Renal cortex interstitium (tissue), 15 donors: Measurements from ENCODE around the gene LSMEM2. TPM values are rescaled to one million over a fixed set of nuclear protein-coding genes. Genes with fewer than 3 reads are reported as not detected.

Experiments
- DNase-seq, 11 donors: peaks; one replicate each; pipeline ENCODE4 v3.0.0-alpha.2; 2013; ENCODE audit warnings: low read depth in 9 of 11, low spot score in 4 of 11; ENCODE audit errors: extremely low read depth in 1 of 11
- long read RNA-seq, 16 experiments: transcript quantifications; one replicate each; lab custom pipeline, GENCODE V29; 2026
- polyA plus RNA-seq, 3 donors: library from polyadenylated mRNA; unstranded; fragments of 120-200 nt; gene quantifications; one replicate each; pipeline ENCODE4 v1.2.1, GENCODE V29; 2013; ENCODE audit not compliant: insufficient read length in 3 of 3

Gene LSMEM2
- under 1 TPM; 0.33 to 0.95 (median 0.45) TPM for polyA plus RNA-seq
- long read RNA-seq, donor 1, partial matches to known transcripts = 0 of 7 reads
- long read RNA-seq, donor 1, other reads (novel, unspliced or antisense) = 6 of 7 reads
- long read RNA-seq, donor 2 = 0 reads
- long read RNA-seq, donor 3 = 0 reads
- long read RNA-seq, donor 4 = 0 reads
- long read RNA-seq, donor 5 = 0 reads
- long read RNA-seq, donor 6 = 0 reads
- long read RNA-seq, donor 7 = 0 reads
- long read RNA-seq, donor 8 = 0 reads
- long read RNA-seq, donor 9 = 0 reads
- long read RNA-seq, donor 10, partial matches to known transcripts = 22 of 22 reads
- long read RNA-seq, donor 10, other reads (novel, unspliced or antisense) = 0 of 22 reads
- long read RNA-seq, donor 11 = 0 reads
- long read RNA-seq, donor 12 = 0 reads
- long read RNA-seq, donor 13, partial matches to known transcripts = 0 of 1 reads
- long read RNA-seq, donor 13, other reads (novel, unspliced or antisense) = 0 of 1 reads
- long read RNA-seq, donor 14, partial matches to known transcripts = 0 of 1 reads
- long read RNA-seq, donor 14, other reads (novel, unspliced or antisense) = 0 of 1 reads
- long read RNA-seq, donor 15 = 0 reads
- long read RNA-seq, donor 16, partial matches to known transcripts = 46 of 46 reads
- long read RNA-seq, donor 16, other reads (novel, unspliced or antisense) = 0 of 46 reads

DNA sequence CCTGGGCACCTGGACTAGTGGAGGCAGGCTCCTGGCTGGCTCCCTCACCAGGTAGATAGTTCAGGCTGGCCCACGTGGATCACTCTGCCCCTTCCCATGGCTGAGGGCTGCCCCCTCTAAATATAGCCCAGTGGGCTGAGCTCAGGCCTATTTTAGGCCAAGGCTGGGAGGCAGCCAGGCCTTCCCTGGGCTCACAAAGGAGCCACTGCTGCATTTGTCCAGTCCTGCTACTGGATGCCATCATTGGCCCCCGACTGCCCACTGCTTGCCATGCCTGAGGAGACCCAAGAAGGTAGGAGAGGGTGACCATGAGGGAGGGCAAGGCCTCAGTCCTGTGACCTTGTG, at the start of gene LSMEM2:
LSMEM2 (plus strand) TSS at position 208 of the 345 bp plus-strand sequence; CDS start at position 235, 27 bp downstream.
- no peak for DNase-seq

DNA sequence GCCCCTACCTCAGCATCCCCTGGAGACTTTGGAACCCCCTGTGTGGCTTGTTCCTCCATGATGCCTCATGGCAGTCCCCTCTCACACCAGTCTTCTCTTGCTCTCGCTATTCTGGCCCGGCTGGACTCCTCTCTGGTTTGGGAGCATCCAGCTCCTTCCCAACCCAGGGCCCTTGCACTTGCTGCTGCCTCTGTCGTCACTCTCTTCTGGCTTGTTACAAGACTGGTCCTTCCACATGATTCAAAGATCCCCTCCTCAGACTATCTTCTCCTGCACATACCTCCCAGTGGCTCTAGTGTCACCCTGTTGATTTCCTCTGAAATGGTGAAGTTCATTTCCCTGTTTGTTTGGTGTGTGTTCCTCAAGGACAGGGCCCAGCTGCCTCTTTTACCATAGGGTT, 49.4 kb upstream of the LSMEM2 start:
- DNase-seq = no peak

DNA sequence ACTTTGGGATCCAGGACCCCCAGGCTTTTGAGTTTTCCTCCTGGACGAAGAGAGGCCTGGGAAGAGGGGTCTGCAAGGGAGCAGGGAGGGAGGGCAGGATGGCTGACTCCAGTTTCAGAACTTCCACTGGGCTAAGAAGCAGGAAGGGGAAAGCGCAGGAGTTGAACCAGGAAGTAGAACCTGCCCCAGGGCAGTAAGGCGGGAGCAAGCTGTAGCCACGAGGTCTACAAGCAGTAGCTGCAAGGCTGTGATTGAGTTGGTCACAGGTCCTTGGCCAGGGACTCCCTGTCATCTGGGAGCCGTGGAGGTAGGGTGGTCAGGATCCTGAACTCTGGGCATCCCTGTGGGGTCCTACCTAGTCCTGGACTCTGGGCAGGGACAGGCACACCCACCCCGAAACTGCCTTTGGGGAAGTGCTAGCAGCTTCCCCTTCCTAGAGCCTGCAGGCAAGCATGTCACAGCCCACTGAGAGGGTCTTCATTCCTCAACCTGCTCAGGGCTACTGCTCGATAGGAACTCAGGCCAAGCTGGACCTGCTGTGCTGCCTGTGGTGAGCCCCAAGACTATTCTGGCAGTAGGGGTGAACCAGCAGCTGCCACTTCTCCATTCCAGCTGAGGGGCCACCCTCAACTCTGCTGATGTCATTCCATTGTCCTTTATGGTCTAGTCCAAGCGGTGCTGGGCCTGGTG, 48.6 kb upstream of the LSMEM2 start:
- DNase-seq = no peak

DNA sequence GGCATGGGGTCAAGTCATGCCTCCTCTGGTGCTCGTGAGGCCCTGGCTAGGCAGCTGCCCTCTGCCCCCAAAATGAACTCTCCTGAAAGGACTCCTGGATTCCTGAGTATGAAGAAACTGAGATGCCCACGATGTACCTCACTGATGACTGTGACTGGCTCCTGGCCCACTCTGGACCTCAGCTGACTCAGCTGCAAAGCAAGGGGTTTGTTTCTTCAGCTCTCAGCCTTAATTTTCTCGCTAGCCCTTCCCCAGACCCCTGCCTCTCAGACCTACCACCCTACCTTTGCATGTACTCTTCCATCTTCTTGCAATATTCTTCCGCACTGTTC, 48.1 kb upstream of the LSMEM2 start:
- no peak for DNase-seq

DNA sequence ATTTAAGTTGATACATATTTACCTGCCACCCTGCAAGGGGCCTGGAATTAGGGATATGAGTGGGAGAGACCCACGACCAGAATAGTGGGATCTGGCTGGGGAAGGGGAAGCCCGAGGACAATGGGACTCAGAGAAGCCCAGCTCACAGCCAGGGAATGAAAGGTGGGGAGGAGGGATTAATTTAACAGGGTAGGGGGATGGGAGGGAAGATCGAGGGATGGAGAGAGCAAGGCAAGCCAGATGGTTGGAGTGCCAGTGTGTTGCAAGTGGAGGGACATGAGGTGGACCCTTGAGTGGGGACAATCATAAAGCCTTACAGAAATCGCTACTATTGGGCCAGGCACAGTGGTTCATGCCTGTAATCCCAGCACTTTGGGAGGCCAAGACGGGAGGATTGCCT, 47.3 kb upstream of the LSMEM2 start:
- DNase-seq = no peak

DNA sequence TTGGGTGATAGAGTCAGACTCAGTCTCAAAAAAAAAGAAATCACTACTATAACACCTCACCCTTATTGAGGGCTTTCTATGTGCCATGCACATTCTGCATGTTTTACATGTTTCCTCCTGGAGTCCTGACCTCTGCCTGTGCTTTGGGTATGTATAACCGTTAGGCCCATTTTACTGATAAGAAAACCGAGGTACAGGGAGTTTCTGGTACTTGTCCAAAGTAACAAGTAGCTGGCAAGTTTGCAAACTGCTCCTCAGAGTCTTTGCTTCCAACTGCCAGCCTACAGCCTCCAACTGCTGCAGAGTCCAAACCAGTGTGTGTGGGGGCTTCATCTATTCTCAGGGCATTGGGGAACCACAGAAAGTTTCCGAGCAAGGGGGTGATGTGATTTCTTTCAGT, 46.6 kb upstream of the LSMEM2 start:
- no peak for DNase-seq

DNA sequence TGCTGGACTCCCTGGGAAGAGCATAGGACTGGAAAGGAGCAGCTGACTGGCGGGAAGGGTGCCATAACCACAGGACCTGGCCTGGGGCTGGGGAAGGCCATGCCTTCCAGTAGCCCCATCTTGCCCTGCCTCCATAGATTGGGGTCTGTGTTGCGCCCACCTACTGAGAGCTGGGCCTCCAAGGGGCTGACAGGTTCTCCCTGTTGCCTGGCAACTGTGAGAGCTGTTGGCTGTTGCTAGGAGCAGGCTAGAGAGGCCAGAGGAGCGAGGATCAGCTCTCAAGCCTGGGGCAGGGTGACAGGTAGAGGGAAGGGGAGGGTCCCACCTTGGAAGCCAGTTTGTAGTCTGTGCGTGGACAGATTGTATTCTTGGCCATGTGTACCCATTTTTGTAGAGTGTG, 45.7 kb upstream of the LSMEM2 start:
- DNase-seq = no peak

DNA sequence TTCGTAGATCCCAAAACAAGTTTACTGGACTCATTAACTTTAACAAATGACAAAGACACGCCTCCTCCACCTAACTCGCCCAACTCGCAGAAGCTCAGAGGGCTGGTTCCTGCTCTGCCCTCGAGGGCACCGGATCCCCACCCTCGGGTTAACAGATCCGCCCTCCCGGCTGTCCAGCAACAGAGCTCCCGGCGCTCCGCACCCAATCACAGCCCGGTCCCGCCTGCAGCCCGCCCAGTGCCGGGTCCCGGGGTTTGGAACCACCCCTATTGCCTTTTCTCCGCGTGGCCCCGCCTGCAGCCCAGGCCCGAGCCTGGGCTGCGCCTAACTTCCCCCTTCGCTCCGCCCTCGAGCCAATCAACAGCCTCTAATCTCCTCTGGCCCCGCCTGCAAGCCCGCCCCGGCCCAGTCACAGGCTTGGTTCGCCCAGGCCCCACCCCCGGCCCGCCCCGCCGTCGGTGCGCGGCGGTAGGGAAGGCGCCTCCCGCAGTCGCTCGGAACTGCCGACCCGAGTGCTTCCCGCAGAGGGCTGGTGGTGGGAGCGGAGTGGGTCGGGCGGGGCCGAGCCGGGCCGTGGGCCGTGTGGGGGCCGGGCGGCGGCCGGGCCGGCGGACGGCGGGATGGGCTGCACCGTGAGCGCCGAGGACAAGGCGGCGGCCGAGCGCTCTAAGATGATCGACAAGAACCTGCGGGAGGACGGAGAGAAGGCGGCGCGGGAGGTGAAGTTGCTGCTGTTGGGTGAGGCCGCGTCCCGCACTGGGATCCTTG, 43.0 kb upstream of the LSMEM2 start, which contains the start of gene GNAI2:
GNAI2 (plus strand) TSS at position 489 of the 768 bp plus-strand sequence; CDS start at position 621, 132 bp downstream.
- peak; percentile 88 to 98 (median 97) for DNase-seq

DNA sequence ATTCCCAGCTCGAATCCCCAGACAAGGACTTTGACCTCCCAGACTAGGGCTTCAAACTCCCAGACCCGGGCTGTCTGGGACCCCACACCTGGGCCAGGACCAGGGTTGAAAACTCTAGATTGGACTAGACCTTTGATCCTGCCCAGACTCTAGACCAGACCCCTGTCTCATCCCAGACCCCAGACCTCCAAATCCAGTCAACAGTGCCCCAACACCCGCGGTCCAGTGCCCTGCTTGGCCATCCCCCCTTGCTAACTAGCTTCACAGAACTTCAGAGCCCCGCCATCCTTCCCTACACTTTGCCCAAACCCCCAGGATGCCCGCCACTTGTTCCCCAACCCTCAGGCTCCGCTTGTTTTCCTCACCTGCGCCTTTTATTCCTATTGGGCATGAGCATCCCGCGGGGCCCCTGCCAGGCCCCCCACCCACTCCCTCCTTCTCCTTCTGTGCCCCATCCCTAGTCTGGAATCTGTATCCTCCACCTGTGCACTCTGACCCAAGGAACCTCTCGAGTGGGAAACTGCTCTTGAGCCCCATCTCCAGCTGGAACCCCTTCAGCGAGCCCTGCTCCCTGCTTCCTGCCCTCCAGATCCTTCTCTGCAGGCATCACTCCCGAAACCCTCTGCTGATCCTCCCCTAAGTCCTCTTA, 42.3 kb upstream of the LSMEM2 start:
- no peak for DNase-seq

DNA sequence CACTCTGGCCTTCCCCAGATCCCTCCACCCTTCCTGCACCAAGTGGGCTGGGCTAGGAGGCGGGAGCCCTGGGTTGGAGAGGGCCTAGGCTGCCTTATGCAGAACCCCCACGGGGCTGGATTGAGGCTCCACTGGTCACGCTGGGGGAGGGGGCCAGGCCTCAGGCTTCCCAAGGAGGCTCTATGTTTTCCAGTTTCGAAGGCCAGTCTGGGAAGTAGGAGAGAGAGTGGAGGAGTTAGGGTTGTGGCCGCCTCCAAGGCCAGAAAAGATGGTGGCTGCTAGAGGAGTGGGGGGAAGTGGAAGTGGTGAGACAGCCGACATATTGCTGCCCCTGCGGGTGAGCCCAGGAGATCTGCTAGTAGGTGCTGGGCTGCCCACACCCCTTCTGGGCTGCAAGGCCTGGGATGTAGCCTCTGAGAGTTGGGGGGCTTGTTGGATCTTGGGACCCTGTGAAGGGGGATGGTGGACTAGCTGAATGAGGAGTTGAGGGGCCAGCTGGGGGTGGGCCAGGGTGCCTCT, 41.7 kb upstream of the LSMEM2 start:
- no peak for DNase-seq

DNA sequence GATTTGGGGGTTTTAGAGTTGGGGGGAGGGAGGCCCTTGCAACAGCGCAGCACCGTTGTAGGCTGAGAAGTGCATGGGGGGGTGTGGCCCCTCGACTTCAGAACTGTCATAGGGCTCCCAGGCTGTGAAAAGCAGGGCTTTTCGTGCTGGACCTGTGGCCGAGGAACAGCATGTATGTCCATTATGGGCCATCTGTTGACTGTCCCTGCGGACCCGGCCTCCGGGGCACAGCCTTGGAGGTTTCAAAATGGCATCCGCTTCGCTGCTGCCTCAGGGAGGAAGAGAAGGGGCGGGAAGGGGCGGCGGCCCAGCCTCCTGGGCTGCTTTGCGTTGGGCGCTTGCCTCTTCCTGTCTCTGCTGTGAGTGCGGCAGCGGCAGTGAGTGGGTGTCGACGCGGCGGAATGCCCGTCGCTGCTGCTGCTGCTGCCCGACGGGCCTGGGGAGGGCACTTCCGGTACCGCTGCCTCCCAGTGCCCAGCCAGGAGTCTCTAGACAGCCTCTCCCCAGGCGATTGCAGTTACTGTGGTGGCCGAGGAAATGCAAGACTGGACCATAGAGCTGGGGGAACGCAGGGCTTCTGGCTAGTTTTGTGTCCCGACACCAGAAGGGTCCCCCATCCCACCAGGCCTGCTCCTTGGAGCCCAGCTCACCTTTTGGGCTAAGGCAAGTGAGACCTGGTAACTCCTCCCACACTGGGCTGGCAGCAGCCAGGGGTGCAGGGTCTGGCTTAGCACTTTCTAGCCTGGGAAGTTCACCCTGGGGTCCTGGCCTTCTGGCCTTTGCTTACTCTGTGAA, 40.9 kb upstream of the LSMEM2 start:
- DNase-seq = peak in 4 of 11 donors; percentile 60 to 66 (median 63)

DNA sequence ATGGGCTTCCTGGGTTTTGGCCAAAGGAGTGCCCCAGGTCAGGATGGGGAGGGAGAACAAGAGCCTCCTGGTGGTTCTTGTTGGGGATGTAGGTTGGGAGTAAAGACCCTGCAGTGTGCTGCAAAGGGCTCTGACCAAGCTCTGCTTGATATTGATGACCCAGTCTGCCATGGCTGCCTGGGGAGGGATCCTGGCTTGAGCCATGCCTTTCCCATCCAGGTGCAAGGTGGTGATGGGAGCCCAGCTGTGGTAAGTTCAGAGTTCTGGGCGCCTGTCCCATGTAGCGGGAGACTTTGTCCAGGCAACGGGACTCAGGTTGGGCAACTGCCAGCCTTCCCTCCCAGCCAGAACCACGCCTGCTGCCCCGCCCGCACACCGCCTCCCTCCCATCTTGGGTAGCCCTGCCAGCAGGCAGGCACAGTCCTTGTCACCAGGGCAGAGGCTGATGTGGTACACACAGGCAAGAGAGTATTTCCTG, 40.3 kb upstream of the LSMEM2 start:
- no peak for DNase-seq

DNA sequence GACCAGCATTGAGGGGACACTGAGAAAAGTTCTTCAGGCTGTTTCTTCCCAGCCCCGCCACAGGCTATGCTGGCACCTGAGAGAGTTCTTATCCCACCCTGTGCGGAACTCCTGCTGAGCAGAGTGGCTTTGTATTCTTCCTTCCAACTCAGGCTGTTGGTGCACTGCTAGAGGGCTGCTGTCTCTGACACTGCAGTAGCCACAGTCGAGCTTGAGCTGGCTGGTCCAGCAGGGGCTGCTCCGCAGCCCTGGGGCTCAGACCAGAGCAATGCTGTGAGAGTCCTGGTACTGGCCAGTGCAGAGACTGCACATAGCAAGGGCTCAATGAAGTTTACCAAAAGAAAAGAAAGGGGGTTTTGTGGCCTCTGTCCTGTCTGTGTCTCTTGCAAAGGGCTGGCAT, 39.2 kb upstream of the LSMEM2 start:
- DNase-seq = no peak

DNA sequence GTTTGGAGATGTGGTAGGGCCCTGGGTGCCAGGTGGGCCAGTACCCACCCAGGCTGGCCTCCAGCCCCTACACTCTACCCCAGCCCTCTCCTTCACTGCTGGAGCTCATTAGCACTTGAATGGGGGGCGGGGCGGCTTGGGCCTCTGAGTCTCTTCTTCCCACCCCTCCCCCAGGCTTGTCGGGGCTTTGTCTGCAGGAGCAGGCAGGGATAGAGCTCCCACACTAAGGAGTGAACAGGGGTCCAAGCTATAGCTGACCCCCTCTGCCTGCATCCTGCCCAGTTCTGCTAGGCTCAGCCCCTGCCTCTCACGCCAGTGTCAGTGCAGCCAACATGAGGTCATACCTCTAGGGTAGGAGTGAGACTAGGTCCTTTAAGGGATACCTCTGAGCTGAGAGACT, 37.7 kb upstream of the LSMEM2 start:
- no peak for DNase-seq

DNA sequence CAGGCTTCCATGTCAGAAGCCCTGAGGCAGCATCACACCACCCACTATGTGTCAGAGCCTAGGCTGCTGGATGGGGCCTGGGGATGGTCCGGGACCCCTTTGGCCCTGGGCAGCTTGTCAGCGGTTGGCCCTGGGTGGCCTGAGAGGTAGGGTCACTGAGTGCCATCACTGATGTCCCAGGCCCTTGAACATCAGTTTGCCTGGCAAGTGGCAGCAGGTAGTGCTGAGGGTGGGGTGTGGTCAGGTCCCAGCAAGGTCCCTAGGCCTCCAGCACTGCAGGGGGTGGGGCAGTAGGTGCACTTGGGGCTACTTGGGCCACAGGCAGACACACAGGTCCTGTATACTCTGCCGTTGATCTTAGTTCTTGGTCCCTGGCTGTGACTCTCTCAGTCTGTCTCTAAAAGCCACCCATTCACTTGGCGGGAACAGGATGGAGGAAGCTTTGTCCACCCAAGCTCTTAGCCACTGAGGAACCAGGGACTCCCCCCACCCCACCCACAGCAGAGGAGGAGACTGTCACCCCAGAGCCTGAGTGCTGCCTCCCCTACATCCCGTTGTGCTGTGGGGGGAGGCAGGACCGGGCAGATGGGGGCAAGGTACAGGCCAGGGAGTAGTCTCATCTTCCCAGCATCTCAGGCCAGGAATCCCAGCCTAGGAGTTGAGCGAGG, 37.0 kb upstream of the LSMEM2 start:
- no peak for DNase-seq

DNA sequence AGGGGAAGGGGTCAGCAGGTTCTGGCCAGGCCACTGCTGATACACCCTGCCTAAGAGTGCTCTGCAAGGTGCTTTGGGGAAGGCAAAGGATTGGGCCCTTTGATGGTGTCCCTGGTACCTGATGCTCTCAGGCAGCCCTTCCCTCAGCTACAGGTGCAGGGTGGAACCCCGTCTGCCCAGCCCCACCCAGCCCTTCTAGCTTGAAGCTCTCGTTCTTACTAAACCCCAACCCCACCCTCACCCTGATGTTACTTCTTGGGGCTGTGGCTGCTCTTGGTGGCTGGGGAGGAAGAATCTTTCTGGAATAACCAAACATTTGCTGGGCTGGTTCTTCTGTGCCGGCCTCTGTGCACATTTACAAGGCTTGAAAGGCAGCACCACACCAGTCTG, 36.5 kb upstream of the LSMEM2 start:
- DNase-seq = no peak

DNA sequence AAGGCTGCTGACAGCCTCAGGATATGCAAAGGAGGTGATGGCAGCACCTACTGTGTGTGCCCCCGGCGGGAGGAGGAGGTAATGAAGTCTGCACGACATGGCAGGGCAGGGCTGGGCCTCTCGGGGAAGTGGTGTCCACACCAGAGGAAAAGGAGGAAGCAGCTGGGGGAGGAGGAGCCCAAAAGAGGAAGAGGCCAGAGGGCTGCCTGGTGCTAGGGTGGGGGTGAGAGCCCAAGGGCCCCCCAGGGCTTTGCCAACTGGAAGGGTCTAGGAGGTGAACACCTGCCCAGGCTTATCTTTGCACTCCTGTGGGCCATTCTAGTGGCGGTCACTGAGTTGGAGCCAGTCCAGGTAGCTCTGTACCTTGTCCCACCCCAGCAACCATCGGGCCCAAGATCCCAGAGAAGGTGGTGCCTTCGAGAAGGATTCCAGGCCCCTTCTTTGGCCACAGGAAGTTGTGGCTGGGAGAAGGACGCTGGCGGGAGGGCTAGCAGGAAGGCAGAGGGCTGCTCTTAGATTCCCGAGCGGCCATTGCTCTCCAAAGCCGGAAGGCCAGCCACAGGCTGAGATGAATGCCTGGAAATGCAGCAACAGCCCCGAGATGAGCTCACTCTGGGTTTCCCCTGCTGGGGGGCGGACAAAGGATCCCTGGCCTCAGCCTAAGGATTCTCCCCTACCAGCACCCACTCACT, 35.9 kb upstream of the LSMEM2 start:
- no peak for DNase-seq
